ENCODE data around the gene SALL2.

Gene SALL2

GRCh38 chr14:21494902-21495762, 31.0 kb downstream of the SALL2 start:
- DNase-seq (ENCODE audit: extremely low read depth in 1 of 2, low read depth in 1 of 2): no peak

GRCh38 chr14:21486640-21487087, 39.5 kb downstream of the SALL2 start:
- DNase-seq (ENCODE audit: extremely low read depth in 1 of 2, low read depth in 1 of 2): no peak

- peak; percentile 84 to 87 for DNase-seq (ENCODE audit: extremely low read depth in 1 of 2, low read depth in 1 of 2)
Measured at GRCh38 chr14:21476925-21477681, 49.0 kb downstream of the SALL2 start, which contains the start of the genes RAB2B and TOX4. Gene RAB2B (minus strand): TSS chr14:21476959. CDS start chr14:21476872, 87 bp downstream. Gene TOX4 (plus strand): TSS chr14:21477195. CDS start chr14:21477279, 84 bp downstream.

GRCh38 chr14:21476523-21476924, 49.6 kb downstream of the SALL2 start:
- peak in 1 of 2 donors; percentile 81 for DNase-seq (ENCODE audit: extremely low read depth in 1 of 2, low read depth in 1 of 2)

- no peak for DNase-seq (ENCODE audit: extremely low read depth in 1 of 2, low read depth in 1 of 2)
Measured at GRCh38 chr14:21475767-21476522, 50.2 kb downstream of the SALL2 start.
